HG03095 (cell line): ENCODE results near the gene GNAI2.

Experiments
- ATAC-seq: cut with Tn5 transposase; IDR thresholded peaks from one replicate; pipeline ENCODE4 v1.9.1; 2021; ENCODE audit warnings: moderate library complexity; ENCODE audit not compliant: unreplicated experiment

Gene GNAI2

GRCh38 chr3:50235716-50236483, at the start of gene GNAI2:
GNAI2 (plus strand) TSS chr3:50236204; CDS start chr3:50236336, 132 bp downstream.
- ATAC-seq: peak; percentile 88

- no peak for ATAC-seq
Measured at GRCh38 chr3:50187750-50188149, 48.3 kb upstream of the GNAI2 start.

DNA sequence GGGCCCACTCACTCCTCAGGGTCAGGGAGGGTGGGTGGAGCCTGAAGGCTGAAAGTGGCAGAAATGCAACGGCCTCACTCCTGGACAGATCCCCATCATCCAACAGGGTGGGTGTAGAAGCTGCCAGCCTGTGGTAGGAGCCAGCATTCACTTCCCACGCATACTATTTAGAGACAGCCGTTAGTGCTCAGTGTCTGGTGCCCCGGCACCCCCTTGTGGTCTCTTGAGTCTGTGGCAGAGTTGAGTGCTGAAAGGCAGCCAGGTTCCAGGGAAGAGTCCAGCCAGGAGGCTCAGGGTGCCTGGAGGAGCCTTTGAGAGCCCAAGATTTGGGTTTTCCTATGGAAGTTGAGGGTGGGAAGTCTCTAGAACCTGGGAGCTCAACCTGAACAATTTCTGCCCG, 46.7 kb upstream of the GNAI2 start:
- ATAC-seq: no peak

DNA sequence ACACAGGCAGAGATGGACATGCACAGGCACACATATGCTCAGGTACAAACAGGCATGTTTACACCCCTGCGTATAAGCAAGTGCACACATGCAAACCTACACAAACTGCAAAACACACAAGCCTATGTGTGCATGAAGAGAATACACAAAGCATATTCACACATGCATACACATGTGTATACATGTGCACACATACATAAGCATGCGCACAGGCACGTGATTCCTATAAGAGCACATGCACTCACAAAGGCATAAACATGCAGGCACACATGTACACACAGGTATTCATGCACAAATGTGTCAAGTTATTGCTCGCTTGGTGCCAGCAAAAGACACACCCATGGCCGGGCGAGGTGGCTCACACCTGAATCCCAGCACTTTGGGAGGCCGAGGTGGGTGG, 46.0 kb upstream of the GNAI2 start:
- no peak for ATAC-seq

DNA sequence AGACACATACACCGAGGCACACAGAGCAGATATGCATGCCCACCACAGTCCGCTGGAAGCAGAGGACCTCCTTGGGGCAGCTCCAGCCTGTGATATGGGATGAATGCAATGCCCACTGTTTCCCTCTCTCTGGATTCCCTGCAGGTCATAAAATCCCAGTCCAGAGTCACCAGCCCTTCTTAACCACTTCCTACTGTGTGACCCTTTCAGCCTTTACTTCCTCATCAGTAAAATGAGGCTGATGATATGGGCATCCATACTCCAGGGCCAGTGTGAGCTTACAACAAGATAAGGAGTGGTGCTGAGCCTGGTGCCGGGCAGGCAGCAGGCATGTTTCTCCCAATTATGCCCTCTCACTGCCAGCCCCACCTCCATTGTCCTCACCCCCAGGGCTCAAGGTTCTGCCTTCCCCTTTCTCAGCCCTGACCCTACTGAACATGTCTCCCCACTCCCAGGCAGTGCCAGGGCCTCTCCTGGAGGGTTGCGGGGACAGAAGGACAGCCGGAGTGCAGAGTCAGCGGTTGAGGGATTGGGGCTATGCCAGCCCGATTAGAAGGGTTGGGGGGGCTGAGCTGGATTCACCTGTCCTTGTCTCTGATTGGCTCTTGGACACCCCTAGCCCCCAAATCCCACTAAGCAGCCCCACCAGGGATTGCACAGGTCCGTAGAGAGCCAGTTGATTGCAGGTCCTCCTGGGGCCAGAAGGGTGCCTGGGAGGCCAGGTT, 44.9 kb upstream of the GNAI2 start, which contains the start of gene GNAT1:
Gene GNAT1, plus strand, starts transcription at position 675 of the 725 bp plus-strand sequence. CDS start 116 bp downstream, outside the sequence.
- ATAC-seq: no peak

DNA sequence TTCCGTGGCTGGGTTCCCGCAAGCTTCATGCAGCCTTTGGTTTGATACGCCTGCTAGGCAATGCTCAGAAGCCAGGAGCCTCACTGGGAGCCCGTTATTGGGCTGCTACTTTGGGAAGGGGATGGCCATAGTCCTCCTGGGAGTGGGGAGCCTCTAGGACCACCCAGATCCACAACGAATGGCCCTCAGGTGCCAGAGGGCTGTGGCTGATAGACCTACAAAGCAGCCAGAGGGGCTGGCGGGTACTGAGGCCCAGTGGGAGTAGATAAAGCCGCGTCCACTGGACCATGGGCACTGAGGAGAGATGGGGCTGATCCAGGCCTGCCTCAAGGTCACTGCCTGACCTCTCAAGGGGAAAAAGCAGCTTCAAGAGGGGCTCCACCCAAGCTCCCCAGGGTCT, 43.9 kb upstream of the GNAI2 start:
- no peak for ATAC-seq

DNA sequence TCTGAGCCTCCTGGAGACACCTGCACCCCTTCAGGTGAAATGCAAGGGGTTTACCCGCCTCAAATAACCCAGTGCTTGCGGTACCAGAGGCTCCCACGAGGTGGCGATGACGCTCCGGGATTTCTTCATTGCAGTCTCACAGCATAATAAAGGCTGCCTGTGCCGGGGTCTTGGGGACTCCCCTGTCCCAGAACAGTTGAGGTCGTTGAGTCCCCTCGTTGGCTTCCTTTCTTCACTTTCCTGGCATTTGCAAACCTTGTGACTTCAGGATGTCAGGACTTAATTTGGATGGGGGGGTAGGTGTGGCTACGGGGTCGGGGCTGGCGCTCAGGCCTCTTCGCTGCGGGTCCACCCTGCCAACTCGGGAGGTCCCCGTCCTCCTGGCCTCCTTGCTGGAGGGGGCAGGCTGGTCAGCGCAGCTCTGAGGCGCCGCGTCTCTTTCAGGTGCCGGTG, 43.3 kb upstream of the GNAI2 start:
- no peak for ATAC-seq

DNA sequence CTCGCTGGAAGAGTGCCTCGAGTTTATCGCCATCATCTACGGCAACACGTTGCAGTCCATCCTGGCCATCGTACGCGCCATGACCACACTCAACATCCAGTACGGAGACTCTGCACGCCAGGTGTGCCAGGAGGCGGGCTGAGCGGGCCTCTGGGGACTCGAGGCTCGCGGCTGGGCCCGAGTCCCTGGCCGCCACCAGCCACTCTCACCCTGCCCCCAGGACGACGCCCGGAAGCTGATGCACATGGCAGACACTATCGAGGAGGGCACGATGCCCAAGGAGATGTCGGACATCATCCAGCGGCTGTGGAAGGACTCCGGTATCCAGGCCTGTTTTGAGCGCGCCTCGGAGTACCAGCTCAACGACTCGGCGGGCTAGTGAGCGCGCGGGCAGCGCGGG, 42.7 kb upstream of the GNAI2 start:
- no peak for ATAC-seq

GRCh38 chr3:50193746-50194127, 42.3 kb upstream of the GNAI2 start:
- ATAC-seq: no peak

DNA sequence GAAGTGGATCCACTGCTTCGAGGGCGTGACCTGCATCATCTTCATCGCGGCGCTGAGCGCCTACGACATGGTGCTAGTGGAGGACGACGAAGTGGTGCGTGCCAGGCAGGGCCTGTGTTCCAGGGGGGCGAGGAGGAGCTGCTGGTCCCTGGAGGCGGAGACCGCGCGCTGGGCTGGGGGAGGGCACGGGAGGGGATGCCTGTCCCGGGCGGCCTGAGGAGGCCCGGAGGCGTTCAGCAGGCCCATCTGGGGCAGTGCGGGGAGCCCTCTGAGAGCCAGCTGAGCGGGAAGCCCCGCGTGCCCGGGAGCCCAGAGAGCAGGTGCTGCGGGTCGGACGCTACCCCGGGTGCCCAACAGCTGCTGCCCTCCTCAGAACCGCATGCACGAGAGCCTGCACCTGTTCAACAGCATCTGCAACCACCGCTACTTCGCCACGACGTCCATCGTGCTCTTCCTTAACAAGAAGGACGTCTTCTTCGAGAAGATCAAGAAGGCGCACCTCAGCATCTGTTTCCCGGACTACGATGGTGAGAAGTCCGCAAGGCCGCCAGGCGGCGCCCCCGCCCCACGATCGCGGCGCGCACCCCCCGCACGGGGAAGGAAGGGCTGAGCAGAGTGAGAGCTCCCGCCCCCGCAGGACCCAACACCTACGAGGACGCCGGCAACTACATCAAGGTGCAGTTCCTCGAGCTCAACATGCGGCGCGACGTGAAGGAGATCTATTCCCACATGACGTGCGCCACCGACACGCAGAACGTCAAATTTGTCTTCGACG, 41.7 kb upstream of the GNAI2 start:
- no peak for ATAC-seq

GRCh38 chr3:50194903-50195500, 41.0 kb upstream of the GNAI2 start:
- no peak for ATAC-seq

DNA sequence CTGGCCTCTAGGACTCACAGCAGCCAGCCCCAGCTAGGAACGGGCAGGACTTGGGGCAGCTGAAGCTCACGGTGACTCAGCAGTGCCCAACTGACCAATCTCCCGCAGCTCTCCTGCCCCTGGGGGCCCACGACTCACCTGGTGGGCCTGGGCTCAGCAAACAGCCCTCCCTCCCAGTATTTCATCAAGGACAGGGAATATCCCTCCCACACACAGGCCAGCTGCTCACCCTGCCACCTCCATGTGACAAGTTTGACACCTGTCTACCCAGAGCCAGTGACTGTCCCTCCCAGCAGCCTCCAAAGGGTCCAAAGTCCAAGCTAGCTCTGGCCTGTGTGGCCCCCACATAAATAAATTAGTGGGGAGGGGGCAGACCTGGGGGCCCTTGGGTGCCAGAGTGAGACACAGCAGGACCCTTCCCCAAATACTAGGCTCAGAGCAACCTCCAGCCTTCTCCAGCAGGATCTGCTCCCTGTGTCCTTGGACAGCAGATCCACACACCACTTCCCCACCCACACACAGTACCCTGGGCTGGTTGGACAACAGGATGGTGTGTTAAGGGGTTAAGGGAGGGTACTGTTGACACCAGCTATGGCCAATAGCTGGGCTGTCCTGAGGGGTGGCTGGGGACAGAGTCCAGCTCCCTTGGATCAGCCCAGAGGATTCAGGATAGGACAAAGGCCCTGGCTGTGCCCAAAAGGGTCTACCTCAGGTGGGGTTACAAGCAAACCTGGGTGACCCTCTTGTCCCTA, 40.3 kb upstream of the GNAI2 start:
- no peak for ATAC-seq

DNA sequence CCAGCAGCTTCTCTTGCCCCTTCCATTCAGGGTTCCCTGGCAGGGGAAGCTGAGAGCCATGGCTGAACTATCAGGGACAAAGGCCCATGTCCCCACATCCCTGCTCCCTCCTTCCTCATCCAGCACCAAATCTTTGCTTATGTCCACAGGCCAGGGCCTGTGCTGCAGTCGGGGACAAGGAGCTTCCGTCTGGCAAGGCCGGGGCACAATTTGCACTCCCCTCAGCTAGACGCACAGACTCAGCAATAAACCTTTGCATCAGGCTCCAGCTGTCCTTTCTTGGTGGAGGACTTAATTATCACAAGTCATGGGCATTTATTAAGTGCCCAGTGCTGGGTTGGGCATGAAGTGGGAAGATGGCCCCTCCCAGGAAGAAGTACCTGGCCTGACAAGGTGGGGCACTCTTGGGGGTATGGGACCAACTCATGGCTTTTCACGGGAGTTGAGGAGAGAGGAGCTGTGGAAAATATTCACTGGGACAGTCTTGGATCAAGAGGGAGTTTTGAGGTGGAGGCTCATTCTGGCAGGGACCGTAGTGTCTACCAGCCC, 39.7 kb upstream of the GNAI2 start:
- no peak for ATAC-seq

DNA sequence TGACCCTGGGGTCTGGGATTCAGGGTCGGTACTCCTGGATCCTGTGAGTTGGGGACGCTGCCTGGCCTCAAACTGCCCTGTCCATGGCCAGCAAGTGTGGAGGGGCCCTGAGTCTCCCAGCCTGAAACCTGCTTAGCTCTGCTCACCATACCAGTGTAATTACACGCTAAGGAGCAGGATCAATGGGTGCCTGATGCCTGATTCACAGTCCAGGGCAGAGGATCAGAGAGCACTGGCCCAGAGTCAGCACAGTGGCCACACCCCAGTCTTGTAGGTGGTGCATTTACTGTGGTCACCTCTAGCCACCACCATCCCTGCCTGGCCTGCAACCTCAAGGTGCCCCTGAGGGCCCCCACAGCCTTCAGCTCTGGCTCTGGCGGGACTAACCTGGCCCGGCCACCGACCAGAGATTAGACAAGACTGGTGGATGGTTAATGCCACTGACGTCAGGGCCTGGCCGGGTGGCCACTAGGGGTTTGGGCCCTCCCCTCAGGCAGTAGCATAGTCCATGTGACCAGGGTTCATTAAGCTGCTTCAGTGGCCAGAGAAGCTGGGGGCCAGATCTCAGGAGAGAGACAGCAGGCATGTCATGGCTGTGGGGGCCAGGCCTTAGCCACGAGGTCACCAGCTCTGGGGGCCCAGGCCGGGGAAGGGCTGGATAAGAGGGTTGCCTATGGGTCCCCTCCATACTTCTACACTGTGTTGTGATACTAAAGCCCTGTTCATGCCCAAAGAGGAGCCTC, 34.3 kb upstream of the GNAI2 start:
- no peak for ATAC-seq

DNA sequence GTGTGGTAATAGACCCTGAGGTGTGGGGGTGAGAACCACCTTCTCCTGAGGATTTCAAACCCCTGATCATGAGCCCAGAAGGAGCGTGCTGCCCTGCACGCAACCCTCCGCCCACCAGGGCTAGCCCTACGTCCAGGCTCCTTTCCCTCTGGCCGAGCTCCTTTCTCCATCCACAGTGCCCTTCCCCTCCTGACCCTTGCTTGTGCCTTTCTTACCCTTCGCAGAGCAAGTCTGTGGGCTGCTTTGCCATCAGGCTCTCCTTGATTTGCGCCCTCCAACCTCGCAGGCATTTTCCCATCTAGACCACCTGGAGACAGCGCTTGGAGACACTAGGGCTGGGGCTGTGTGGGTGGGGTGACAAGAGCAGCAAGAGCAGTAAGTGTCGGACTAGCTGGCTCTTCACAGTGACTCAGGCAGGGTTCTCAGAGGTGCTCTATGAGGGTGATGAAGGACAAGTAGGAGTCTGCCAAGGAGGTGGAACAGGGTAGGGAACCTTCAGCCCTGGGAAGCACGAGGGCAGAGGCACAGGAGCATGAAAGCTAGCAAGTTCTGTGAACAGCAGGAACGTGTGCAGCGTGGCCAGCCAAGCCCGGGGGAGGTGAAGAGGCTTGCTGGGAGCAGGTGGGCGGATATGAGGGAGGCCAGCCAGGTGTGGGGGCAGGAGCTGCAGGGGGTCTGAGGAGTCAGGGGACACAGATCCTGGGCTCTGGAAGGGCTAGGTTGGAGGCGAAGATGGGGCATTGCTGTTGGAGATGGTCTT, 33.5 kb upstream of the GNAI2 start:
- ATAC-seq: no peak

GRCh38 chr3:50203113-50203808, 32.7 kb upstream of the GNAI2 start:
- ATAC-seq: no peak

GRCh38 chr3:50203809-50204803, 31.9 kb upstream of the GNAI2 start:
- ATAC-seq: no peak
